PC-9 (cell line): ENCODE results near the gene MCFD2. TPM values are rescaled to one million over a fixed set of nuclear protein-coding genes. Genes with fewer than 3 reads are reported as not detected.

Source experiments
- BruUV-seq: library from RNA; stranded (reverse); fragments of 400-500 nt; replicated peaks from 2 replicates; lab custom pipeline; 2021; lab: Mats Ljungman, UMichigan
- CTCF ChIA-PET: fragments of 300-600 bp; sonication (Branson Sonifier 250); formaldehyde crosslinking; loops from one replicate; lab custom pipeline; 2022; ENCODE audit warnings: antibody characterized with exemption; lab: Charles Lee
- POLR2A ChIA-PET: fragments of 300-600 bp; sonication (Branson Sonifier 250); formaldehyde crosslinking; loops from one replicate; lab custom pipeline; 2022; ENCODE audit warnings: antibody characterized with exemption; ENCODE audit not compliant: unreplicated experiment; lab: Charles Lee
- DNase-seq, 2 experiments: peaks; one replicate each; pipeline versions ENCODE4 v3.0.0 to v3.0.0-alpha.2; 2015 to 2022; ENCODE audit warnings: mixed read lengths in 1 of 2
- H2AFZ ChIP-seq: fragments of 200-600 bp; sonication (generic); 2 replicates; pipeline ENCODE4 v1.8.1; 2017; ENCODE audit warnings: antibody characterized with exemption
- H3F3A ChIP-seq: fragments of 200-600 bp; sonication (generic); 2 replicates; pipeline ENCODE4 v1.8.1; 2017; ENCODE audit warnings: antibody characterized with exemption, mild to moderate bottlenecking, low read depth; ENCODE audit not compliant: insufficient read depth
- H3K27ac ChIP-seq: fragments of 200-600 bp; sonication (generic); 2 replicates; pipeline ENCODE4 v1.6.1; 2016; ENCODE audit warnings: mixed run types
- H3K27me3 ChIP-seq: fragments of 200-600 bp; sonication (generic); 2 replicates; pipeline ENCODE4 v1.6.1; 2016; ENCODE audit warnings: low read depth, mixed run types; ENCODE audit not compliant: insufficient read depth
- H3K36me3 ChIP-seq: fragments of 200-600 bp; sonication (generic); 2 replicates; pipeline ENCODE4 v1.6.1; 2016; ENCODE audit warnings: low read depth, mixed run types
- H3K4me1 ChIP-seq: fragments of 200-600 bp; sonication (generic); replicated peaks from 2 replicates; pipeline ENCODE4 v1.6.1; 2016; ENCODE audit warnings: mixed run types; ENCODE audit not compliant: insufficient read depth
- H3K4me2 ChIP-seq: fragments of 200-600 bp; sonication (generic); 2 replicates; pipeline ENCODE4 v1.6.1; 2017; ENCODE audit warnings: mixed run types
- H3K4me3 ChIP-seq: fragments of 200-600 bp; sonication (generic); 2 replicates; pipeline ENCODE4 v1.6.1; 2016; ENCODE audit warnings: mixed run types
- H3K79me2 ChIP-seq: fragments of 200-600 bp; sonication (generic); 2 replicates; pipeline ENCODE4 v1.6.1; 2017; ENCODE audit warnings: low read depth, mixed run types
- H3K9me2 ChIP-seq: fragments of 200-600 bp; sonication (generic); 2 replicates; pipeline ENCODE4 v1.8.1; 2017; ENCODE audit warnings: mild to moderate bottlenecking; ENCODE audit not compliant: insufficient read depth
- H3K9me3 ChIP-seq: fragments of 200-600 bp; sonication (generic); 2 replicates; pipeline ENCODE4 v1.8.1; 2016; ENCODE audit warnings: low read depth; ENCODE audit not compliant: insufficient read depth
- H4K20me1 ChIP-seq: fragments of 200-600 bp; sonication (generic); 2 replicates; pipeline ENCODE4 v1.8.1; 2017; ENCODE audit not compliant: insufficient read depth
- CTCF ChIP-seq: fragments of 200-600 bp; sonication (generic); conservative IDR thresholded peaks from 2 replicates; pipeline ENCODE4 v1.6.1; 2017; ENCODE audit warnings: mixed run types, antibody characterized with exemption, mild to moderate bottlenecking, moderate library complexity
- EZH2 ChIP-seq: fragments of 200-600 bp; sonication (generic); IDR thresholded peaks from 2 replicates; pipeline ENCODE4 v1.8.0; 2017; ENCODE audit warnings: antibody characterized with exemption, low read depth
- intact Hi-C: fragments of 100-400 bp; cut with micrococcal nuclease; formaldehyde crosslinking; loops from one replicate; pipeline ENCODE4 v1.10.0; 2022; ENCODE audit not compliant: unreplicated experiment
- total RNA-seq: library from RNA; stranded (reverse); gene quantifications from 2 replicates; pipeline ENCODE4 v1.2.3, GENCODE V29; 2021

MCFD2 gene
- total RNA-seq, 1 experiment from 2014 or later, result 163 TPM

GRCh38 chr2:46878886-46879285, 36.7 kb downstream of the MCFD2 start:
- Histone ChIP-seq H3F3A (peaks cover 21% of the 10 kb centered on the region; the same call in 1 of the 2 replicates), H3K4me1 (peaks cover 11% of the 10 kb centered on the region), H3K36me3 (no peaks in the 10 kb centered on the region), H3K9me3 (no peaks in the 10 kb centered on the region), H3K4me2 (no peak overlapping the region), H4K20me1 (no peaks in the 10 kb centered on the region), H3K27me3 (no peaks in the 10 kb centered on the region), H3K9me2 (no peaks in the 10 kb centered on the region), H3K4me3 (no peak overlapping the region), H3K27ac (no peak overlapping the region), H2AFZ (no peak overlapping the region), H3K79me2 (no peaks in the 10 kb centered on the region)
- TF ChIP-seq EZH2 (no peak), CTCF (no peak)
- CTCF ChIA-PET, result interaction anchor here (0.7 kb wide), 1 partner anchor 51 kb away, joined by 3 read pairs; no protein-coding TSS in a partner anchor
- DNase-seq, result no peak
- no TSS peak for BruUV-seq
- intact Hi-C loops, result no loop called here
- POLR2A ChIA-PET, result no interaction called here

- no peak overlapping the region for H3K4me3 ChIP-seq
- DNase-seq, result no peak
- intact Hi-C loops, result no loop called here
- H3K27me3 ChIP-seq, result no peaks in the 10 kb centered on the region
- ChIA-PET CTCF (interaction anchor here (0.7 kb wide), 1 partner anchor 51 kb away, joined by 3 read pairs; no protein-coding TSS in a partner anchor), POLR2A (no interaction called here)
- H3K36me3 ChIP-seq, result no peaks in the 10 kb centered on the region
- no peaks in the 10 kb centered on the region for H3K9me3 ChIP-seq
- TF ChIP-seq CTCF (no peak), EZH2 (no peak)
- H4K20me1 ChIP-seq, result no peaks in the 10 kb centered on the region
- no peak overlapping the region for H3K27ac ChIP-seq
- peaks cover 15% of the 10 kb centered on the region for H3K4me1 ChIP-seq
- BruUV-seq, result no TSS peak
- H3K4me2 ChIP-seq, result no peak overlapping the region
- H2AFZ ChIP-seq, result no peak overlapping the region
- H3K79me2 ChIP-seq, result no peaks in the 10 kb centered on the region
- H3K9me2 ChIP-seq, result no peaks in the 10 kb centered on the region
- H3F3A ChIP-seq, result peaks cover 22% of the 10 kb centered on the region; the same call in 1 of the 2 replicates
Measured at GRCh38 chr2:46878240-46878877, 37.2 kb downstream of the MCFD2 start.

- no peak for DNase-seq
- H3K27me3 ChIP-seq, result no peaks in the 10 kb centered on the region
- peaks cover 26% of the 10 kb centered on the region; the same call in 1 of the 2 replicates for H3F3A ChIP-seq
- H3K36me3 ChIP-seq, result no peaks in the 10 kb centered on the region
- no peak for TF ChIP-seq EZH2
- TF ChIP-seq CTCF, result no peak
- POLR2A ChIA-PET, result no interaction called here
- H2AFZ ChIP-seq, result no peak overlapping the region
- no TSS peak for BruUV-seq
- no peaks in the 10 kb centered on the region for H4K20me1 ChIP-seq
- no peaks in the 10 kb centered on the region for H3K9me2 ChIP-seq
- no peaks in the 10 kb centered on the region for H3K79me2 ChIP-seq
- H3K4me3 ChIP-seq, result no peak overlapping the region
- no peaks in the 10 kb centered on the region for H3K9me3 ChIP-seq
- H3K4me1 ChIP-seq, result peaks cover 22% of the 10 kb centered on the region
- H3K27ac ChIP-seq, result no peak overlapping the region
- CTCF ChIA-PET, result no interaction called here
- no peak overlapping the region for H3K4me2 ChIP-seq
- intact Hi-C loops, result loop anchor here (2.0 kb wide), 1 partner anchor 227 kb away; no protein-coding TSS in a partner anchor
Measured at GRCh38 chr2:46877619-46878113, 37.9 kb downstream of the MCFD2 start.
